HEK293T (cell line): Measurements from ENCODE around the gene INSYN1.

Experiments used
- CTCF ChIA-PET: fragments of 350-600 bp; formaldehyde crosslinking; extraction: SDS; loops from one replicate; lab custom pipeline; 2021; ENCODE audit warnings: antibody characterized with exemption, inconsistent platforms; lab: Yijun Ruan, JAX
- POLR2A ChIA-PET: fragments of 350-600 bp; formaldehyde crosslinking; extraction: SDS; loops from one replicate; lab custom pipeline; 2020; ENCODE audit warnings: antibody characterized with exemption, inconsistent platforms; lab: Yijun Ruan, JAX
- DNase-seq: peaks from one replicate; pipeline ENCODE4 v3.0.0; 2012; ENCODE audit warnings: mixed read lengths; ENCODE audit errors: extremely low spot score
- ARNT ChIP-seq: fragments of 450-650 bp; IDR thresholded peaks from 2 replicates; pipeline ENCODE4 v1.6.1; 2017; ENCODE audit warnings: mild to moderate bottlenecking
- BHLHE40 ChIP-seq: fragments of 450-650 bp; IDR thresholded peaks from 2 replicates; pipeline ENCODE4 v1.6.1; 2016; ENCODE audit warnings: mild to moderate bottlenecking, moderate library complexity, borderline replicate concordance
- CTBP1 ChIP-seq: fragments of 450-650 bp; IDR thresholded peaks from 2 replicates; pipeline ENCODE4 v1.6.1; 2016; ENCODE audit warnings: borderline replicate concordance
- ELF4 ChIP-seq: fragments of 450-650 bp; IDR thresholded peaks from 2 replicates; pipeline ENCODE4 v1.6.1; 2017; ENCODE audit warnings: antibody characterized with exemption
- FOXA1 ChIP-seq: fragments of 450-650 bp; IDR thresholded peaks from 2 replicates; pipeline ENCODE4 v1.6.1; 2016; ENCODE audit warnings: mild to moderate bottlenecking
- FOXK2 ChIP-seq: fragments of 450-650 bp; IDR thresholded peaks from 2 replicates; pipeline ENCODE4 v1.6.1; 2016; ENCODE audit warnings: mild to moderate bottlenecking
- FOXM1 ChIP-seq: fragments of 450-650 bp; IDR thresholded peaks from 2 replicates; pipeline ENCODE4 v1.6.1; 2017; ENCODE audit warnings: mild to moderate bottlenecking, borderline replicate concordance
- HDGF ChIP-seq: fragments of 450-650 bp; IDR thresholded peaks from 2 replicates; pipeline ENCODE4 v1.6.1; 2017; ENCODE audit warnings: antibody characterized with exemption, borderline replicate concordance
- L3MBTL2 ChIP-seq: fragments of 450-650 bp; conservative IDR thresholded peaks from 2 replicates; pipeline ENCODE4 v1.6.1; 2016; ENCODE audit warnings: mild to moderate bottlenecking
- LEF1 ChIP-seq: fragments of 450-650 bp; IDR thresholded peaks from 2 replicates; pipeline ENCODE4 v1.6.1; 2017; ENCODE audit warnings: mild to moderate bottlenecking, borderline replicate concordance
- NFRKB ChIP-seq: fragments of 450-650 bp; IDR thresholded peaks from 2 replicates; pipeline ENCODE4 v1.6.1; 2016; ENCODE audit warnings: mild to moderate bottlenecking, moderate library complexity
- PKNOX1 ChIP-seq: fragments of 450-650 bp; IDR thresholded peaks from 2 replicates; pipeline ENCODE4 v1.6.1; 2016
- SP1 ChIP-seq: fragments of 450-650 bp; IDR thresholded peaks from 2 replicates; pipeline ENCODE4 v1.6.1; 2017
- SUZ12 ChIP-seq: fragments of 450-650 bp; IDR thresholded peaks from 2 replicates; pipeline ENCODE4 v1.6.1; 2016; ENCODE audit warnings: mild to moderate bottlenecking
- TARDBP ChIP-seq: fragments of 450-650 bp; IDR thresholded peaks from 2 replicates; pipeline ENCODE4 v1.6.1; 2016
- ZNF384 ChIP-seq: fragments of 450-650 bp; IDR thresholded peaks from 2 replicates; pipeline ENCODE4 v1.6.1; 2016

INSYN1 gene

GRCh38 chr15:73712107-73712506 lies 41.0 kb downstream of the INSYN1 start:
- TF ChIP-seq CTBP1 (no peak), ARNT (no peak), NFRKB (no peak), PKNOX1 (no peak), ZNF384 (no peak), SP1 (no peak), BHLHE40 (no peak), LEF1 (no peak), FOXM1 (no peak), HDGF (no peak), FOXA1 (no peak), L3MBTL2 (no peak), ELF4 (no peak)
- CTCF ChIA-PET, result interaction anchor here (0.9 to 1.4 kb wide), 3 partner anchors 15 to 76 kb away, joined by 3 to 4 read pairs (median 4); no protein-coding TSS in a partner anchor
- POLR2A ChIA-PET, result interaction anchor here (0.6 to 1.0 kb wide), 2 partner anchors 42 to 408 kb away, joined by 3 read pairs; partner anchors contain the start of gene INSYN1
- no peak for DNase-seq

DNA sequence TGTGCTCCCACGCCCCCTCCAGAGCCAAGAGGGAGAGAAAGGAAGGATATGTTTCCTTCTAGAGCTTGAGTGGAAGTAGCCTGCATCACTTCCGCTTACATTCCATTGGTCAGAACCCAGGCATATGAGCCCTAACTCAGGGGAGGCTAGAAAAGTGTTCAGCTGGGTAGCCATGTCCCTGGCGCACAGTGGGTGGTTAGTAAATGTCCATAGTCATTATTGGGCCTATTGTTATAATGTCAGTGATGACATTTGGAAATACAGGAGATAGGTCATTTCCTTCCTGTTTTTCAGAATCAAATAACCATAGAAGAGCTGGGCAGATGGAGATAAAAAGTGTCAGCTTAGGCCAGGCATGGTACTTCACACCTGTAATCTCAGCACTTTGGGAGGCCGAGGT lies 41.6 kb downstream of the INSYN1 start:
- TF ChIP-seq SP1 (no peak), LEF1 (no peak), TARDBP (no peak), BHLHE40 (no peak), PKNOX1 (no peak), ZNF384 (no peak), NFRKB (no peak), HDGF (no peak), FOXK2 (no peak), FOXM1 (no peak), ELF4 (no peak), ARNT (no peak), CTBP1 (no peak)
- POLR2A ChIA-PET, result interaction anchor here (1.0 kb wide), 1 partner anchor 42 kb away, joined by 3 read pairs; the partner anchor contains the start of gene INSYN1
- DNase-seq, result no peak
- CTCF ChIA-PET, result interaction anchor here (0.9 to 1.4 kb wide), 3 partner anchors 15 to 75 kb away, joined by 3 to 4 read pairs (median 4); no protein-coding TSS in a partner anchor

DNA sequence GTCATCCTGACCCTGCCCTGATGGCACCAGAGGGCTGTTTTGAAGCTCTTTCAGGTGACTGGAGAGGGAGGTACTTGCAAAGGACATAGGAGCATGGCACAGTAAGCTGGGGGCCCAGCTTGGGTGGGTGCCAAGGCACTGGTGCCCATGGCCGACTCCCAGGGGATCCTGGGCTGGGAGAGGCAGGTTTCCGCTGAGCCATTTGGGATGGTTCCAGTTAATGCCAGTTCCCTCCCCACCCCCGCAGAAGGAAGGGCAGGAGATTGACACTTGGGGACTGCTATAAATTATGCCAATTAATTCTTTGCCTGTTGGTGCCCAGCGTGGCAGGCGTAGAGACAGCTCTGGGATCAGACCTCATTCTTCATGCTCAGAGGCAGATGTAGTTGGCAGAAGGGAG lies 42.8 kb downstream of the INSYN1 start:
- CTCF ChIA-PET, result no interaction called here
- DNase-seq, result no peak
- POLR2A ChIA-PET, result no interaction called here
- TF ChIP-seq FOXA1, result no peak
- TF ChIP-seq HDGF, result no peak
- no peak for TF ChIP-seq SP1
- TF ChIP-seq CTBP1, result no peak
- TF ChIP-seq NFRKB, result no peak
- no peak for TF ChIP-seq FOXK2
- no peak for TF ChIP-seq L3MBTL2
- TF ChIP-seq BHLHE40, result no peak

GRCh38 chr15:73709686-73710085 lies 43.5 kb downstream of the INSYN1 start:
- ChIA-PET POLR2A (no interaction called here), CTCF (no interaction called here)
- DNase-seq, result no peak
- no peak for TF ChIP-seq BHLHE40
- TF ChIP-seq FOXA1, result no peak
- no peak for TF ChIP-seq ARNT
- TF ChIP-seq SP1, result no peak
- TF ChIP-seq PKNOX1, result no peak
- no peak for TF ChIP-seq NFRKB
- TF ChIP-seq CTBP1, result no peak
- TF ChIP-seq ELF4, result no peak
- TF ChIP-seq ZNF384, result no peak
- TF ChIP-seq FOXK2, result no peak
- TF ChIP-seq TARDBP, result no peak
- no peak for TF ChIP-seq FOXM1
- TF ChIP-seq LEF1, result no peak
- TF ChIP-seq HDGF, result no peak
- no peak for TF ChIP-seq SUZ12

DNA sequence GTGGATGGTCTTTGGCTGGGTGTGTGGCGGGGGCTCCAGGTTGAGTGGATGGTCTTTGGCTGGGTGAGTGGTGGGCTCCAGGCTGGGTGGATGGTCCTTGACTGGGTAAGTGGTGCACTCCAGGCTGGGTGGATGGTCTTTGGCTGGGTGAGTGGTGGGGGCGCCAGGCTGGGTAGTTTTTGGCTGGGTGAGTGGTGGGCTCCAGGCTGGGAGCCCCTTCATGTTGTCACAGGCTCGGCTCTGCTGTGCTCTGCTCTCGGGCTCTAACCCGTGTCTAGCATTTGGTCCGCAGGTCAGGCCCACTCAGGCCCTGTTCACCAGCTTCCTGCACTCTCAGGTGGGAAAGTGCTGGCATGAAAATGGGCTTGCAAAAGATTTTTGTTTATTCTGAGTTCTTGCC lies 43.9 kb downstream of the INSYN1 start:
- CTCF ChIA-PET, result no interaction called here
- no peak for TF ChIP-seq SUZ12
- no peak for TF ChIP-seq NFRKB
- no peak for TF ChIP-seq LEF1
- DNase-seq, result no peak
- POLR2A ChIA-PET, result no interaction called here

- TF ChIP-seq TARDBP (no peak), CTBP1 (no peak), SUZ12 (no peak), ZNF384 (no peak), HDGF (no peak)
- ChIA-PET CTCF (no interaction called here), POLR2A (no interaction called here)
- no peak for DNase-seq
Measured at GRCh38 chr15:73708691-73709090, 44.5 kb downstream of the INSYN1 start.
